ENCODE results near the gene ZNF180.
"Not testable (repeated sequence)": the region's sequence is repeated elsewhere in the genome, so short reads cannot be mapped to it uniquely, and the experiment has no call there.

ZNF180 gene

DNA sequence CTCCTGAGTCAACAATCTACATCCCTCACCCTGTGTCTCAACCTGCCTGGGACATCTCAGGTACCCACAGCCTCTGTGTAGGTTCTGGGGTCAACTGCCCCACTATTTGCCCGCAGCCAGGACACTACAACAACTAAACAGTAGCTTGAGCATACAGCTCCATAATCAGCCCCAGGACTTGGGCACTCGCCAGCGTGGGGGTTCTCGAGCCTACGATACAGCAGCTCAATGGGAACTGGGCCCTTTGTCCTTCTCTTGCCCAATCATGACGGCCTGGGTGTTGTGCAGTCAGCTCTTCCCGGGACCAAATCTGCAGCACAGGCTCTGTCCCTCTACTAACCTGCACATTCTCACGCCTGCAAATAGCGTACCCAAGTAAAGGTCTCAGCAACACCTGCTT, 1.3 kb downstream of the ZNF180 start:
- DNase-seq (ENCODE audit: low read depth in 2 of 2): no peak

- DNase-seq (ENCODE audit: low read depth in 2 of 2): no peak
Measured at GRCh38 chr19:44496711-44497110, 3.6 kb downstream of the ZNF180 start.

DNA sequence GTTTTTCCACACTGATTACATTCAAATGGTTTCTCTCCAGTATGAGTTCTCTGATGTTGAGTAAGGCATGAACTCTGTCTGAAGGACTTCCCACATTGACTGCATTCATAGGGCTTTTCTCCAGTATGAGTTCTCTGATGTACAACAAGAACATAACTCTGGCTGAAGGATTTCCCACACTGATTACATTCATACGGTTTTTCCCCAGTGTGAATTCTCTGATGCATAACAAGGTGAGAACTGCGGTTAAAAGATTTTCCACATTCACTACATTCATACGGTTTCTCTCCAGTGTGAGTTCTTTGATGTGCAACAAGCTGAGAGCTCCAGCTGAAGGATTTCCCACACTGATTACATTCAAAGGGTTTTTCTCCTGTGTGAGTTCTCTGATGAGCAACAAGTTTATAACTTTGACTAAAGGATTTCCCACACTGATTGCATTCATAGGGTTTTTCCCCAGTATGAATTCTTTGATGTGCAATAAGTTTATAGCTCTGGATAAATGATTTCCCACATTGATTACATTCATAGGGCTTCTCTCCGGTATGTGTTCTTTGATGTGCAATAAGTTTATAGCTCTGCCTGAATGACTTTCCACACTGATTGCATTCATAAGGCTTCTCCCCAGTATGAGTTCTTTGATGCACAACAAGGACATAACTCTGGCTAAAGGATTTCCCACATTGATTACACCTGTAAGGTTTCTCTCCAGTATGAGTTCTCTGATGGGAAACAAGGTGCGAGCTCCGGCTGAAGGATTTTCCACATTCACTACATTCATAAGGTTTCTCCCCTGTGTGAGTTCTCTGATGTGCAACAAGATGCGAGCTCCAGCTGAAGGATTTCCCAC, 23.5 kb downstream of the ZNF180 start:
- DNase-seq (ENCODE audit: low read depth in 2 of 2): no peak

DNA sequence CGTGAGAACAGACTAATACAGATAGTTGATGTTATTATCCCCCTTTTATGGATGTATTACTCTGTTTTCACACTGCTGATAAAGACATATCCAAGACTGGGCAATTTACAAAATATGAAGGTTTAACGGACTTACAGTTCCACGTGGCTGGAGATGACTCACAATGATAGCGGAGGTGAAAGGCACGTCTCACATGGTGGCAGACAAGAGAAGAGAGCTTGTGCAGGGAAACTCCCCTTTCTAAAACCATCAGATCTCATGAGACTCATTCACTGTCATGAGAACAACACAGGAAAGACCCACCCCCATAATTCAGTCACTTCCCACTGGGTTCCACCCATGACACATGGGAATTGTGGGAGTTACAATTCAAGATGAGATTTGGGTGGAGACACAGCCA, 31.6 kb downstream of the ZNF180 start:
- DNase-seq (ENCODE audit: low read depth in 2 of 2): not testable (repeated sequence)

GRCh38 chr19:44462600-44463286, 37.6 kb downstream of the ZNF180 start:
- DNase-seq (ENCODE audit: low read depth in 2 of 2): not testable (repeated sequence)

DNA sequence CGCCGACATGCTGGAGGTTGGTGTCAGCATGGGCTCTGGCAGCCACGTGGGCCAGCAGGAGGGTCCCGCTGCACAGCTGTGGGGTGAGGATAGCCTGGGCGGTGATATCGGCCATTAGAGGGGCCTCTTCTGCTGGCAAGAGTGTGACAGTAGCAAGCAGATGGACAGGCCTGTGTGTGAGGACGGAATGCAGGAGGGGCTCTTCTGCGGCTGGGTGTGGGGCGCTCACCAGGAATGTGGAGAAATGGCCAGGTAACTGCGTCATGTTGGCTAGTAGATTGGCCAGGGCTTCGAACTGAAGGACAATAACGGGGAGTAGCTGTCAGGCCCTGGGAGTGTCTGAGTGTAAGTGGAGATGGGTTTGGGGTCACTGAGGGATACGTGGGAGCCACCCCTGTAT, 44.3 kb downstream of the ZNF180 start:
- DNase-seq (ENCODE audit: low read depth in 2 of 2): not testable (repeated sequence)

GRCh38 chr19:44455100-44455499, 45.2 kb downstream of the ZNF180 start:
- DNase-seq (ENCODE audit: low read depth in 2 of 2): no peak

DNA sequence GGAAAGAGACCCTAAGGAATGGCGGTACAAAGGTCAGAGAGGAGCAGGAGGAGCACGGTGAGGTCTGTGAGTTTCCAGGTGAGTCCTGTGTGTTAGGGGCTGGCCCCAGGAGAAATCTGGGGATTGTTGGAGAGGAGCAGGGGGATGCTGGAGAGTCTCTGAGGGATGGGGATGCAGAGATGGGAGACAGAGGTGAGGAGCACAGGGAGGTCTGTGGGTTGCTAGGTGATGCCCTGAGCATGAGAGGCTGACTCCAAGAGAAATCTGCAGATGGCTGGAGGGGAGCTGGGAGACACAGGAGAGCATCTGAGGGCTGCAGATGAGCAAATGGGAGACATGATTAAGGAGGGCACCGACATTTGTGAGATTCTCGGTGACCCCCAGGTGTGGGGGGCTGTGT, 48.0 kb downstream of the ZNF180 start:
- DNase-seq (ENCODE audit: low read depth in 2 of 2): no peak

GRCh38 chr19:44451687-44452086, 48.6 kb downstream of the ZNF180 start:
- DNase-seq (ENCODE audit: low read depth in 2 of 2): no peak

GRCh38 chr19:44447916-44448674, 52.2 kb downstream of the ZNF180 start, which contains the start of gene ZNF229:
TSS of gene ZNF229 (minus strand) at chr19:44448472. CDS start at chr19:44442847, 5,625 bp downstream.
- peak; percentile 17 to 57 for DNase-seq (ENCODE audit: low read depth in 2 of 2)

GRCh38 chr19:44438441-44438840, 61.9 kb downstream of the ZNF180 start:
- DNase-seq (ENCODE audit: low read depth in 2 of 2): no peak

DNA sequence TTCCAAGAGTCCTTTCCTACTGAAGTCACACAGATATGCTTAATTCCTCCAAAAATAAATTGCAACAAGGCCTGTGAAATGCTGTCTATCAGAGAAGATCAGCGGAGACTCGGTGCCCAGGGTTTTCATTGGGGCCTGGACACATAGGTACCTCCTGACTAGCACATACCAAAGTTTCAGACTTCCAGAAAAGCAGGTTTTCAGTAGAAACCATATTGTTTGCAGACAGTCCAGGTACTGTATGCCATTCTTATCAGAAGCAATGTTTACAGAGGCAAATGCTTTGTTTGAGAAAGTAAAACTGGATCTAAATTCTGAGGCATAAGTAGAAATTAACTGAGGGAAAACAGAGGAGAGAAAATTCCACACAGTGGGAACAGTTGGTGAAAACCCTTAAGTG, 64.9 kb downstream of the ZNF180 start:
- DNase-seq (ENCODE audit: low read depth in 2 of 2): no peak

GRCh38 chr19:44430956-44431355, 69.4 kb downstream of the ZNF180 start:
- no peak for DNase-seq (ENCODE audit: low read depth in 2 of 2)

Data from stimulated activated CD8-positive, alpha-beta memory T cell treated with anti-CD3 and anti-CD28 coated beads, Interleukin-15, amount 100 ng/mL, for 4 hours (primary cell).